C1 segment of cervical spinal cord (tissue), 14 donors: ENCODE measurements around the gene BCAS3.
"Not testable (repeated sequence)": the region's sequence is repeated elsewhere in the genome, so short reads cannot be mapped to it uniquely, and the experiment has no call there.

ENCODE experiments used
- DNase-seq, 14 donors: peaks; one replicate each; lab custom pipeline; 2025; lab: John Stamatoyannopoulos, UW

BCAS3 gene

GRCh38 chr17:61416540-61417363 lies 739.1 kb downstream of the BCAS3 start:
- DNase-seq: peak in 12 of 14 donors; percentile 17 to 75 (median 53)

- DNase-seq: no peak
Observed at GRCh38 chr17:61418449-61418848, 740.8 kb downstream of the BCAS3 start.

- DNase-seq: no peak
Observed at GRCh38 chr17:61419496-61420046, 741.9 kb downstream of the BCAS3 start.

GRCh38 chr17:61420052-61420451 lies 742.4 kb downstream of the BCAS3 start:
- no peak for DNase-seq

- DNase-seq: no peak
Observed at GRCh38 chr17:61420745-61421398, 743.2 kb downstream of the BCAS3 start.

- DNase-seq: no peak
Observed at GRCh38 chr17:61421460-61421859, 743.8 kb downstream of the BCAS3 start.

- no peak for DNase-seq
Observed at GRCh38 chr17:61422116-61422799, 744.6 kb downstream of the BCAS3 start.

- DNase-seq: no peak
Observed at GRCh38 chr17:61422869-61423268, 745.2 kb downstream of the BCAS3 start.

GRCh38 chr17:61423967-61424649 lies 746.5 kb downstream of the BCAS3 start:
- DNase-seq: no peak

- DNase-seq: no peak
Observed at GRCh38 chr17:61425682-61426481, 748.2 kb downstream of the BCAS3 start.

- DNase-seq: no peak
Observed at GRCh38 chr17:61426482-61427304, 749.0 kb downstream of the BCAS3 start.

GRCh38 chr17:61427567-61427966 lies 749.9 kb downstream of the BCAS3 start:
- no peak for DNase-seq

- DNase-seq: no peak
Observed at GRCh38 chr17:61429274-61429673, 751.6 kb downstream of the BCAS3 start.

- not testable (repeated sequence) for DNase-seq
Observed at GRCh38 chr17:61429831-61430230, 752.2 kb downstream of the BCAS3 start.

- DNase-seq: no peak
Observed at GRCh38 chr17:61431594-61432311, 754.1 kb downstream of the BCAS3 start.

- DNase-seq: no peak
Observed at GRCh38 chr17:61436273-61436672, 758.6 kb downstream of the BCAS3 start.

GRCh38 chr17:61436995-61437704 lies 759.5 kb downstream of the BCAS3 start:
- DNase-seq: no peak

- no peak for DNase-seq
Observed at GRCh38 chr17:61440697-61441096, 763.0 kb downstream of the BCAS3 start.
